ENCODE data around the gene TNIK. TPM values are rescaled to one million over a fixed set of nuclear protein-coding genes. Genes with fewer than 3 reads are reported as not detected.

TNIK gene
- total and polyA plus RNA-seq, 10 of the 15 experiments (the other 5 are each of a cell fraction or from before 2014, with no cell fraction given): 13.9 to 74.3 (median 48.2) TPM

- H3K4me3 ChIP-seq: no peak overlapping the region
- DNase-seq (ENCODE audit: low read depth, low spot score): no peak
- peaks cover 5 to 18% of the 10 kb centered on the region in 2 experiments for H3K36me3 ChIP-seq (ENCODE audit: control insufficient read depth in 2 of 2, insufficient read depth in 2 of 2, low read length in 1 of 2)
- ChIA-PET RAD21 (ENCODE audit: unreplicated experiment) (no interaction called here), SMC1A (ENCODE audit: uncharacterized antibody, unreplicated experiment) (interaction anchor here (0.6 to 1.8 kb wide), 8 partner anchors 15 to 295 kb away, joined by 3 to 5 read pairs (median 3); no protein-coding TSS in a partner anchor), CTCF (interaction anchor here (0.8 to 1.3 kb wide), 4 partner anchors 11 to 267 kb away, joined by 3 read pairs; no protein-coding TSS in a partner anchor), POLR2A (interaction anchor here (0.7 kb wide), 1 partner anchor 23 kb away, joined by 3 read pairs; no protein-coding TSS in a partner anchor)
- 79% methylated on average over 6 of the region's 6 CpGs for WGBS (ENCODE audit: insufficient coverage, insufficient replicate concordance, low lambda C conversion rate, missing lambda C conversion rate)
- peaks cover 1% of the 10 kb centered on the region; the same call in 1 of the 2 replicates for H3K79me2 ChIP-seq (ENCODE audit: control insufficient read depth, insufficient read depth, low read length)
- no peak overlapping the region for H3K9ac ChIP-seq (ENCODE audit: control insufficient read depth, insufficient read depth, low read length)
- intact Hi-C loops (cut with micrococcal nuclease; ENCODE audit: unreplicated experiment) (no loop called here), in situ Hi-C loops (cut with MboI) (no loop called here)
- no peaks in the 10 kb centered on the region for H3K27me3 ChIP-seq (replicated peaks in 1 of 2; ENCODE audit: control insufficient read depth in 2 of 2, insufficient read depth in 2 of 2, low read length in 1 of 2)
- H3K4me1 ChIP-seq (ENCODE audit: control insufficient read depth, insufficient read depth, low read length): peaks cover 4% of the 10 kb centered on the region; the same call in 1 of the 2 replicates
- no peak overlapping the region for H2AFZ ChIP-seq (ENCODE audit: control insufficient read depth, low read depth, low read length)
- H3K9me3 ChIP-seq (replicated peaks; ENCODE audit: control insufficient read depth, insufficient read depth, low read length): no peaks in the 10 kb centered on the region; the same call in 1 of the 3 replicates
- no peak overlapping the region for H3K27ac ChIP-seq (ENCODE audit: control insufficient read depth, insufficient read depth)
- no peak for FAIRE-seq
- TF ChIP-seq YY1 (IDR thresholded peaks at IDR 0.05; ENCODE audit: low read depth, low read length): no peak
- no peak for TF ChIP-seq BCL3 (IDR thresholded peaks at IDR 0.05; ENCODE audit: borderline replicate concordance, insufficient read depth, low read depth, low read length, poor library complexity, severe bottlenecking)
- no peak for TF ChIP-seq NFYA (IDR thresholded peaks at IDR 0.05; ENCODE audit: borderline replicate concordance, low read depth, low read length)
- no peak for TF ChIP-seq GABPA (IDR thresholded peaks at IDR 0.05; ENCODE audit: low read depth)
- no peak for TF ChIP-seq PAX5 (IDR thresholded peaks at IDR 0.05; ENCODE audit: borderline replicate concordance, low read depth, low read length)
- TF ChIP-seq MTA3 (IDR thresholded peaks at IDR 0.05; ENCODE audit: borderline replicate concordance, low read length): no peak
- no peak for TF ChIP-seq USF1 (IDR thresholded peaks at IDR 0.05; ENCODE audit: borderline replicate concordance, extremely low read length, insufficient read depth, low read depth, low read length)
- no peak for TF ChIP-seq ZNF592 (IDR thresholded peaks at IDR 0.05)
- TF ChIP-seq HDAC2 (IDR thresholded peaks at IDR 0.05): no peak
- no peak for TF ChIP-seq ASH2L (IDR thresholded peaks at IDR 0.05; ENCODE audit: borderline replicate concordance, low read depth)
- TF ChIP-seq SP1 (IDR thresholded peaks at IDR 0.05; ENCODE audit: low read depth, low read length): no peak
- no peak for TF ChIP-seq GATAD2B (conservative IDR thresholded peaks at IDR 0.05; ENCODE audit: low read depth)
- TF ChIP-seq RUNX3 (IDR thresholded peaks at IDR 0.05; ENCODE audit: low read length): no peak
- TF ChIP-seq NR2F1 (conservative IDR thresholded peaks at IDR 0.05): no peak
- no peak for ATAC-seq
- no peaks in the 10 kb centered on the region for H4K20me1 ChIP-seq (ENCODE audit: control insufficient read depth, insufficient read depth)
- H3K4me2 ChIP-seq (ENCODE audit: control insufficient read depth, insufficient read depth): no peak overlapping the region
- no TSS peak for BruUV-seq (replicated peaks)
Observed at GRCh38 chr3:171201825-171202224, 258.4 kb downstream of the TNIK start.

All from GM12878 (cell line).